GM19328 (cell line): ENCODE measurements around the gene GBP4.

Source experiments
- ATAC-seq: cut with Tn5 transposase; IDR thresholded peaks from one replicate; pipeline ENCODE4 v1.9.1; 2021; ENCODE audit warnings: mild to moderate bottlenecking, moderate library complexity; ENCODE audit not compliant: unreplicated experiment

The GBP4 gene

DNA sequence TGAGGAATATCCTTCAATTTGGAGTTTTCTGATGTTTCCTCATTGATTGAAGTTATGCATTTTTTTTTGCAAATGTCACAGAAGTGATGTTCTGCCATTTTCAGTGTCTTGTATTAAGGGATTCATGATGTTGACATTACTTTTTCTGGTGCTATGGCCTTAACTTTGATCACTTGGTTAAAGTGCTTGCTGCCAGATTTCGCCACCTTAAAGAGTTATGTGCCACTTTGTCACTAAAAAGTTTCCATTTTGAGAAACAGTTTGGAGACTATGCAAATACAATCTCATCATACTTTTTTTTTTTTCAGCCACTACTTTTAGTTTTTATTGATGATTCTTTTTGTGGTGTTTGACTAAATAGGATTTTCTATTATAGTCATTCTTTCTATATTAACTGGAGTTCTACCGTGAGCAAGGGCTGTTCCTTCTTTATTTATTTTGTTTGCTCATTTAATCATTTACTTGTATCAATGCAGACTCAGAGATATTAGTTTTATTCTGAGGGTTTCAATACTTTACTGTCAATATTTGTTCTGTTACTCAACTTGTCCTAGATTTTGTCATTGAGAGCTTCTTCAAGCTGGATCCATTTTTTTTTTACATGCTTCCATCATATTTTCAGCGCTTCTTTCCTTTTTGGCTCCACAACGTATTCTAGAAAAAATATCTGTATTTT is 26.1 kb downstream of the GBP4 start:
- ATAC-seq: no peak

DNA sequence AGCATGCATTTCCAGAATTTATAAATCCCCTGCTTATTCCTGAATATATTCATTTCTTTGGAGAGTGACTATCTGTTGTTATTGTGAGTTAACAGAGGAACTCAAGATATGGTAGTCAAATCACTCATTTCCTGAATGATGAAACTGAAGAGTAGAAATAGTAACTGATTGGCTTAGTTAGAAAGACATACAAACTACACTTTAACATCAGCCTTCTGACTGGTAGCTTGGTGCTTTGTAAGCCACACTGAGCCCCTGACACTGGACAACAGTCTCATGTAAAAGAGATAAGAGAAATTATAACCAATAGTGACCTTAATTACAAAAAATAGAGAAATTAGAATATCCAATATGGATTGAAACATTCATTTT is 27.7 kb downstream of the GBP4 start:
- no peak for ATAC-seq

GRCh38 chr1:89170170-89171066 is 28.3 kb downstream of the GBP4 start:
- ATAC-seq: no peak

DNA sequence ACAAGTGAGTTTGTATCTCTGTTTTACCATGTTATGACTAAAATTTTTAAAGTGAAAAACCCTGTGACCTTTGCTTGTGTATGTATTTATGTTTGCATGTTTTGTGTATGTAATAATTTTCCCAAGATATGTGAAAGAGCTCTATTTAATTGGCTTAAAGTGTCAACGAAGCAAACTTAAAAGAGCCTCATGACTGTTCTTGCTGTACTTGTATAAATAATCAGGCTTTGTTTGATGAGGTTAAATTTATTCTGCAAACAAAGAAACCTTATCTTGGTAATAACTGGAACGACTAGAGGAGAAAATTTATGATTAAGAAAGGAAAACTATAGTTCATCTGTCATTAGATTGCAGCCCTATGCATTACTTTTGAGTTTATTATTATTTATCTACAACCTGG is 29.6 kb downstream of the GBP4 start:
- ATAC-seq: no peak

DNA sequence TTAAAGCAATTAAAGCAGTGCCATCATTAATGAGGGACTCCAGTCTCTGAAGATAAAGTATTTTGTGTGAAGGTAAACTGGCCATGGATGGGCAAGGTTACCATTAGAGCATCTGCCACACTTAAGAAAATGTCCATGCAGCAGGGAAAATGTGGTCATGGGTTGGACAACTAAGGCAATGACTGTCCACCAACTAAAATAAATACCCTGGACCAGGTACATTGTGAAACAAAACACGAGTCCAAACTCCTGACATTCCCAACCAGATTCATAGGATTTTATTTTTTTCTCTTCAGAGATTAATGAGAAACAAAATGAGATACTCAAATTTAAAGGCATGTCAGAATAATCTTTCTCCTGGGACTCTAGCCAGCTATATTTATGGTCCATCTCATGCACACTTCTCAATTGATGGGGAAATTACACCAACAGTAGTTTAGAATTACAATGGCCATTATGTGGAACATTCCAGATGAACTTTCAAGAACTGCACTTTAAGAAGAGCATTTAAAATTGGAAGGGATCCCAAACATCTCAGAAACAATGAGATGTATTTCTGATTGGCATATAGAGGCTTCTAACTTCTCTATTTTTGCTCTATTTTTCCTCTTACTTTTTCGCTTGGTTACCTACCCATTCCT is 31.0 kb downstream of the GBP4 start:
- no peak for ATAC-seq

DNA sequence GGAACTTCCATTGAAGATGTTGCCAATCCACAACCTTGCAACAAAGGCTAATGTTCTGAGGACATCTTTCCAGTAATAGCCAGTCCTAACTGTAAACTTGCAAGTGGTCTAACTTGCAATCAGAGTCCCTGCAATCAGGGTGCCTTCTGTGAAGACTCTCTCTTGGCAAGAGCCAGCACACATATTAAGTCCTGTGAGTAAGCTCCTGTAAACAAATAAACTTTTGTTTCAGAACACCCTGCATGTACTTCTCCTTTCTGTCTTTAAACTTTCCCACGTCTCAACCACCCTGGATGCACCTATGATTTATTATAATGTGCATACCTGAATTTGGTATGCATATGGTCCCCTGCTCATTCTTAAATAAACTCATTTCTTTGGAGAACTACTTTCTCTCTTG is 32.0 kb downstream of the GBP4 start:
- no peak for ATAC-seq

GRCh38 chr1:89165811-89166210 is 32.9 kb downstream of the GBP4 start:
- no peak for ATAC-seq

DNA sequence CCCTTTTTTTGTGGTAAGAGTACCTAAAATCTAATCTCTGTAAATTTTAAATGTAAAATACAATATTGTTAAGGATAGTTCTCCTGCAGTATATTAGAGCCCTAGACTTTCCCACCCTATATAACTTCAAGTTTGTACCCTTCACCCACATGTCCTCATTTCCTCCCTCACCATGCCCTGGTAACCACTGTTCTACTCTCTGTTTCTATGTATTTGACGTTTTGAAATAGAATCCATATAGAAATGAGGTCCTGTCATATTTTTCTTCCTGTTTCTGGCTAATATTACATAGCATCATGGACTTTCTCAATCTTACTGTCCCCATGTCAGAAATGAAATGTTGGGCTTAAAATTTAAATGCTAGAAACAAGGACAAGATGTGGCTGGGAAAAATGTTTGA is 47.7 kb downstream of the GBP4 start:
- no peak for ATAC-seq

GRCh38 chr1:89149976-89150375 is 48.8 kb downstream of the GBP4 start:
- ATAC-seq: no peak

GRCh38 chr1:89149229-89149628 is 49.5 kb downstream of the GBP4 start:
- no peak for ATAC-seq

DNA sequence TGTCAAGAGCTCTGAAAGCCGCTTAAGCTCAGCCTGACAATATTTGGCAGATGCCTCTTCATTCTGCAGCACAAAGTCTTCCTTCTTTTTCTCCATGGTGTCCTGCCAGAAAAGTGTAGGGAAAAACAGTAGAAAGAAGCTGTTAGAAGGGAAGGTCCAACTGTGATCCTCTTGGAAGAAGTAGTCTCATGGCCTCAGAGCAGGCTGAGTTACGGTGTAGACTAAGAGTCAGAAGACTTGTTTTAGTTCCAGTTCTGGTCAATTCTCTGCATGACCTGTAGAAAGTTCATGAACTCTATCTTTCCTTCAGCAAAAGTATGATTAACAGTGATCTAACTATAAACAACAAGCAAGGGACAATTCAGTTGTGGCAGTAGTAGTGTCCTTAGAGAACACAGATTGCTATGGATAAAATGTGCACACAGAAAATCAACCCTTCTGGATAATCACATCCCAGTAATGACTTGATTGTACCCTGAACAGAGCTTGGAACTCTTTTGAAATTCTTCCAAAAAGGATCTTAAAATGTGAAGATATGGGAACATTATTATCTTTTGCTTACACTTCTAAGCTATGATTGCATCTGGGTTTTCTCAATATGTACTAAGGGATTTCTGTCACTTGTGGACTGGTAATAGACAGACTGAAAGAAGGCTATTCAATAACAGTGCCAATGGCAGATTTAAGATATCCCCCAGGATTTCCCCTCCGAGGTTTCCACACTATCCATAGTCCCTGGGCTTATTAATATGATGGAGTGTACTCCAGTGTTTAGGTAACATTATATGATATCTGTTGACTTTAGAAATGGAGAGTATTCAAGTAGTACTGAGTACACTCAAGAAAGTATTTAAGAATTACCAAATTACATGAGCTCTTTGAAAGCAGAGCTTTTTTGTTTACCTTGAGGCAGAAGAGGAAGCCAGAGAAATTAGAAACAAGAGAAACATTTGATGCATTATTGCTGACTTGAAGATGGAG is 50.8 kb downstream of the GBP4 start:
- ATAC-seq: no peak

DNA sequence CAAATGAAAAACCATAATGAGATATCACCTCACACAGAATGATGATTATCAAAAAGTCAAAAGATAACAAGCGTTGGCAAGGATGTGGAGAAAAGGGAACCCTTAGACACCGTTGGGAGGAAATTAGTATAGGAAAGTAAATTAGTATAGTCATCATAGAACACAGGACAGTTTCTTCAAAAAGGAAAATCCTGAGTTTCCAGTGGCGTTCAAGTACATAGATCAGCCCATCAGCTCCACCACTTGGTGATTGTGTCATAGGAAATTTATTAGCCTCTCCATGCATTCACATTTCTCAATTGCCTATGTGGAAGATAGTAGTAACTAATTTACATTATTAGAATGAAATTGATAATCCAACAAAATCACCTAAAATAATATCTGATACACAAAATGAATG is 52.0 kb downstream of the GBP4 start:
- ATAC-seq: no peak

- ATAC-seq: no peak
Observed at GRCh38 chr1:89143484-89143883, 55.3 kb downstream of the GBP4 start.

DNA sequence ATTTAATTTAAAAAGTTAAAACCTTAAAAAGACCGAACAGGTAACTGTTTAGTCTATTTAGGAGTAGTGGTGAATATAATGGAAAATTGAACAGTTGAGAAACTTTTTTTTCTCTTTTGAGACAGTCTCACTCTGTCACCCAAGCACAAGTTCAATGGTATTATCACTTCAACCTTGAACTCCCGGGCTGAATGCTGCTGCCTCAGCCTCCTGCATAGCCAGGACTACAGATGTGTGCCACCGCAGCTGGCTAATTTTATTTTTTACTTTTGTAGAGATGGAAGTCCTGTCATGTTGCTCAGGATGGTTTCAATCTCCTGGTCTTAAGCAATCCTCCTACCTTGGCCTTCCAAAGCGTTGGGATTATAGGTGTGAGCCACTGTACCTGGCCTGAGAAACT is 56.6 kb downstream of the GBP4 start:
- ATAC-seq: no peak

DNA sequence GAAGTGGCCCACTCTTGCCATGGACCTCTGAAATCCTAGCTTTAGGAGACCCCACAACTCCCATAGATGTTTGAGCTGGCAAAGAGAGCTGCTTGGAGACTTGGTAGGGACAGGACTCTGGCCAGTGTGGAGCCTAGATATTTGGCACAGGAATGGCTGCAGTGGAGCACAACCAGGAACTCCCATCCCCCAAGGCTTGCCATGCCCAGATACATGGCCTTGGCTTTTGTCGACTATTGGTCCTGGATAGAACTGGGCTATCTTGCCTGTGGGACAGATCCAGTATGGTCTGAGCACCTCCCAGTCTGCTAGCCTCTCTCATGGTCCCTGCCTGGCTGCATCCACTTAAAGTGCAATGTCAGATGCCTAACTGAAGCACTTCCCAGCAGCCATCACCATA is 65.0 kb downstream of the GBP4 start:
- ATAC-seq: no peak
